Vagina (tissue), 2 donors: ENCODE measurements around the gene BTG1. TPM values are rescaled to one million over a fixed set of nuclear protein-coding genes. Genes with fewer than 3 reads are reported as not detected.

ENCODE experiments used
- DNase-seq, 2 donors: peaks; one replicate each; pipeline ENCODE4 v3.0.0-alpha.2; 2017; ENCODE audit errors: extremely low spot score in 2 of 2
- H3K27ac ChIP-seq: fragments of 200-600 bp; sonication (generic); one replicate; pipeline ENCODE4 v1.5.1; 2019
- H3K27me3 ChIP-seq: fragments of 200-600 bp; sonication (generic); one replicate; pipeline ENCODE4 v1.5.1; 2019
- H3K36me3 ChIP-seq, 2 donors: fragments of 200-600 bp; sonication (generic); one replicate each; pipeline ENCODE4 v1.5.1; 2017 to 2019
- H3K4me1 ChIP-seq: fragments of 200-600 bp; sonication (generic); one replicate; pipeline ENCODE4 v1.5.1; 2019
- H3K4me3 ChIP-seq, 2 donors: fragments of 200-600 bp; sonication (generic); 1 replicate in 1 of 2; 2 replicates in 1 of 2; pipeline ENCODE4 v1.5.1; 2016 to 2019
- H3K9me3 ChIP-seq: fragments of 200-600 bp; sonication (generic); one replicate; pipeline ENCODE4 v1.5.1; 2019
- CTCF ChIP-seq, 3 experiments: fragments of 450-650 bp in 2 of 3; fragments of 200-600 bp in 1 of 3; sonication (generic) in 1 of 3; IDR thresholded peaks; one replicate each; pipeline ENCODE4 v1.5.1; 2017 to 2019; ENCODE audit warnings: antibody characterized with exemption in 3 of 3, mild to moderate bottlenecking in 2 of 3, moderate library complexity in 2 of 3
- POLR2A ChIP-seq, 2 donors: fragments of 450-650 bp; IDR thresholded peaks; one replicate each; pipeline ENCODE4 v1.6.1; 2017; ENCODE audit warnings: antibody characterized with exemption in 2 of 2, mild to moderate bottlenecking in 2 of 2, moderate library complexity in 2 of 2
- POLR2AphosphoS5 ChIP-seq, 2 donors: sonication (generic); formaldehyde crosslinking; IDR thresholded peaks; one replicate each; pipeline ENCODE4 v1.9.0; 2017; ENCODE audit warnings: antibody characterized with exemption in 2 of 2, mild to moderate bottlenecking in 2 of 2, low read depth in 1 of 2; ENCODE audit not compliant: insufficient read depth in 1 of 2
- intact Hi-C: fragments of 100-400 bp; cut with DNase I; formaldehyde crosslinking; loops from one replicate; pipeline ENCODE4 v1.15.1; 2023
- total RNA-seq: library from RNA; depleted of rRNA; stranded (reverse); fragments of >200 nt; gene quantifications from one replicate; pipeline ENCODE4 v1.2.3, GENCODE V29; 2016

The BTG1 gene
- total RNA-seq, 1 donor from 2014 or later, result 73.7 TPM

GRCh38 chr12:92134638-92135274 is 10.9 kb downstream of the BTG1 start:
- Histone ChIP-seq H3K27ac (peak overlapping the region; percentile 100), H3K27me3 (no peaks in the 10 kb centered on the region), H3K4me1 (peaks cover 85% of the 10 kb centered on the region), H3K9me3 (no peaks in the 10 kb centered on the region), H3K36me3 (no peaks in the 10 kb centered on the region), H3K4me3 (peak overlapping the region in 1 of 2 donors; percentile 15)
- TF ChIP-seq CTCF (IDR thresholded peaks at IDR 0.05) (no peak), POLR2A (IDR thresholded peaks at IDR 0.05) (no peak), POLR2AphosphoS5 (IDR thresholded peaks at IDR 0.05; ENCODE audit: insufficient read depth in 1 of 2, low read depth in 1 of 2) (no peak)
- DNase-seq, result no peak
- intact Hi-C loops, result no loop called here

GRCh38 chr12:92133795-92134637 is 11.6 kb downstream of the BTG1 start:
- intact Hi-C loops, result no loop called here
- H3K4me1 ChIP-seq, result peaks cover 83% of the 10 kb centered on the region

GRCh38 chr12:92133171-92133570 is 12.5 kb downstream of the BTG1 start:
- Histone ChIP-seq H3K4me3 (no peak overlapping the region), H3K36me3 (no peaks in the 10 kb centered on the region), H3K27ac (peak overlapping the region; percentile 100), H3K4me1 (peaks cover 75% of the 10 kb centered on the region), H3K27me3 (no peaks in the 10 kb centered on the region), H3K9me3 (no peaks in the 10 kb centered on the region)
- no peak for DNase-seq
- no peak for TF ChIP-seq CTCF (IDR thresholded peaks at IDR 0.05)
- TF ChIP-seq POLR2AphosphoS5 (IDR thresholded peaks at IDR 0.05; ENCODE audit: insufficient read depth in 1 of 2, low read depth in 1 of 2), result no peak
- no peak for TF ChIP-seq POLR2A (IDR thresholded peaks at IDR 0.05)
- intact Hi-C loops, result no loop called here

More at GRCh38 chr12:92133795-92134637, 11.6 kb downstream of the BTG1 start:
- no peaks in the 10 kb centered on the region for H3K27me3 ChIP-seq
- no peak for DNase-seq
- H3K36me3 ChIP-seq, result no peaks in the 10 kb centered on the region
- H3K9me3 ChIP-seq, result no peaks in the 10 kb centered on the region
- peak overlapping the region in 1 of 2 donors; percentile 1 for H3K4me3 ChIP-seq
- TF ChIP-seq POLR2A (IDR thresholded peaks at IDR 0.05), result no peak
- no peak for TF ChIP-seq POLR2AphosphoS5 (IDR thresholded peaks at IDR 0.05; ENCODE audit: insufficient read depth in 1 of 2, low read depth in 1 of 2)
- TF ChIP-seq CTCF (IDR thresholded peaks at IDR 0.05), result no peak
- H3K27ac ChIP-seq, result peak overlapping the region; percentile 100

- H3K27ac ChIP-seq, result no peak overlapping the region
- no peak overlapping the region for H3K4me3 ChIP-seq
- peaks cover 66% of the 10 kb centered on the region for H3K4me1 ChIP-seq
Observed at GRCh38 chr12:92132288-92132687, 13.4 kb downstream of the BTG1 start.

More at GRCh38 chr12:92132288-92132687, 13.4 kb downstream of the BTG1 start:
- H3K27me3 ChIP-seq, result no peaks in the 10 kb centered on the region
- no peaks in the 10 kb centered on the region for H3K9me3 ChIP-seq
- no peaks in the 10 kb centered on the region for H3K36me3 ChIP-seq
- intact Hi-C loops, result no loop called here
- TF ChIP-seq CTCF (IDR thresholded peaks at IDR 0.05), result no peak
- no peak for TF ChIP-seq POLR2A (IDR thresholded peaks at IDR 0.05)
- TF ChIP-seq POLR2AphosphoS5 (IDR thresholded peaks at IDR 0.05; ENCODE audit: insufficient read depth in 1 of 2, low read depth in 1 of 2), result no peak
- DNase-seq, result no peak
